H9 (cell line): ENCODE data around the gene GIMAP1. TPM values are rescaled to one million over a fixed set of nuclear protein-coding genes. Genes with fewer than 3 reads are reported as not detected.

Experiments used
- DNase-seq: peaks from one replicate; pipeline ENCODE4 v3.0.0-alpha.2; 2017
- H2AFZ ChIP-seq: one replicate; pipeline ENCODE4 v1.6.1; 2013; ENCODE audit warnings: mild to moderate bottlenecking, low read length, control low read depth, moderate library complexity
- H2AK5ac ChIP-seq: 2 replicates; pipeline ENCODE4 v1.6.1; 2013; ENCODE audit warnings: low read length, control low read depth, mixed read lengths; ENCODE audit not compliant: insufficient read length
- H2BK120ac ChIP-seq: one replicate; pipeline ENCODE4 v1.6.1; 2013; ENCODE audit warnings: low read depth, mild to moderate bottlenecking, low read length, control low read depth, inconsistent platforms; ENCODE audit not compliant: poor library complexity, severe bottlenecking
- H2BK12ac ChIP-seq: 2 replicates; pipeline ENCODE4 v1.6.1; 2013; ENCODE audit warnings: low read length, control low read depth, mixed read lengths, low read depth; ENCODE audit not compliant: insufficient read length
- H2BK15ac ChIP-seq: 2 replicates; pipeline ENCODE4 v1.6.1; 2013; ENCODE audit warnings: low read depth, low read length, control low read depth
- H2BK20ac ChIP-seq: one replicate; pipeline ENCODE4 v1.6.1; 2013; ENCODE audit warnings: low read depth, mild to moderate bottlenecking, low read length, control low read depth, inconsistent platforms; ENCODE audit not compliant: poor library complexity, severe bottlenecking
- H2BK5ac ChIP-seq: 2 replicates; pipeline ENCODE4 v1.6.1; 2013; ENCODE audit warnings: low read length, control low read depth, mixed read lengths; ENCODE audit not compliant: insufficient read length
- H3K14ac ChIP-seq: 2 replicates; pipeline ENCODE4 v1.6.1; 2013; ENCODE audit warnings: low read length, control low read depth; ENCODE audit not compliant: insufficient read depth
- H3K18ac ChIP-seq: 2 replicates; pipeline ENCODE4 v1.6.1; 2013; ENCODE audit warnings: low read depth, mild to moderate bottlenecking, mixed read lengths, low read length, control low read depth; ENCODE audit not compliant: insufficient read length
- H3K23ac ChIP-seq: 2 replicates; pipeline ENCODE4 v1.6.1; 2013; ENCODE audit warnings: low read length, control low read depth, mixed read lengths, low read depth; ENCODE audit not compliant: insufficient read length
- H3K23me2 ChIP-seq: 2 replicates; pipeline ENCODE4 v1.6.1; 2013; ENCODE audit warnings: low read depth, mild to moderate bottlenecking, mixed read lengths, low read length, control low read depth; ENCODE audit not compliant: insufficient read length, poor library complexity, severe bottlenecking
- H3K27ac ChIP-seq: 2 replicates; pipeline ENCODE4 v1.5.1; 2013; ENCODE audit warnings: low read length, control low read depth, mixed read lengths, low read depth; ENCODE audit not compliant: insufficient read length
- H3K27me3 ChIP-seq: 2 replicates; pipeline ENCODE4 v1.6.1; 2013; ENCODE audit warnings: low read length, control low read depth, inconsistent platforms; ENCODE audit not compliant: insufficient read depth
- H3K4ac ChIP-seq: 2 replicates; pipeline ENCODE4 v1.6.1; 2013; ENCODE audit warnings: low read depth, mild to moderate bottlenecking, control low read depth, inconsistent platforms, low read length, moderate library complexity
- H3K4me1 ChIP-seq: 2 replicates; pipeline ENCODE4 v1.6.1; 2013; ENCODE audit warnings: low read length, control low read depth, inconsistent platforms; ENCODE audit not compliant: insufficient read depth
- H3K4me2 ChIP-seq: 2 replicates; pipeline ENCODE4 v1.6.1; 2013; ENCODE audit warnings: low read length, control low read depth, mixed read lengths; ENCODE audit not compliant: insufficient read length, insufficient read depth
- H3K56ac ChIP-seq: 2 replicates; pipeline ENCODE4 v1.6.1; 2013; ENCODE audit warnings: low read depth, mild to moderate bottlenecking, mixed read lengths, low read length, control low read depth; ENCODE audit not compliant: insufficient read length
- H3K79me1 ChIP-seq: 2 replicates; pipeline ENCODE4 v1.6.1; 2013; ENCODE audit warnings: low read depth, mild to moderate bottlenecking, moderate library complexity, low read length, control low read depth, inconsistent platforms; ENCODE audit not compliant: insufficient read depth, poor library complexity, severe bottlenecking
- H3K79me2 ChIP-seq: 2 replicates; pipeline ENCODE4 v1.6.1; 2013; ENCODE audit warnings: low read length, control low read depth, inconsistent platforms; ENCODE audit not compliant: insufficient read depth
- H3K9ac ChIP-seq: 2 replicates; pipeline ENCODE4 v1.6.1; 2013; ENCODE audit warnings: low read length, control low read depth, mixed read lengths; ENCODE audit not compliant: insufficient read length; ENCODE audit errors: extremely low read depth
- H3K9me3 ChIP-seq: one replicate; pipeline ENCODE4 v1.6.1; 2013; ENCODE audit warnings: low read depth, low read length, inconsistent platforms; ENCODE audit not compliant: control insufficient read depth
- H3T11ph ChIP-seq: one replicate; pipeline ENCODE4 v1.6.1; 2013; ENCODE audit warnings: mild to moderate bottlenecking, low read length, control low read depth, inconsistent platforms
- H4K20me1 ChIP-seq: one replicate; pipeline ENCODE4 v1.6.1; 2013; ENCODE audit not compliant: control insufficient read depth, insufficient read length, insufficient read depth
- H4K5ac ChIP-seq: 2 replicates; pipeline ENCODE4 v1.6.1; 2013; ENCODE audit warnings: low read depth, mild to moderate bottlenecking, mixed read lengths, low read length, control low read depth; ENCODE audit not compliant: insufficient read length
- H4K8ac ChIP-seq: replicated peaks from 2 replicates; pipeline ENCODE4 v1.6.1; 2013; ENCODE audit warnings: low read length, control low read depth, mixed read lengths, low read depth; ENCODE audit not compliant: insufficient read length
- H4K91ac ChIP-seq: 2 replicates; pipeline ENCODE4 v1.6.1; 2013; ENCODE audit warnings: low read depth, mild to moderate bottlenecking, moderate library complexity, mixed read lengths, low read length, control low read depth; ENCODE audit not compliant: insufficient read length
- H3K27ac Mint-ChIP-seq, 3 experiments: 2 replicates in 2 of 3; 3 replicates in 1 of 3; pipeline ENCODE4 v1.8.0; 2020 to 2021; ENCODE audit warnings: mixed read lengths in 3 of 3, mild to moderate bottlenecking in 1 of 3, moderate library complexity in 1 of 3
- H3K27me3 Mint-ChIP-seq: 2 replicates; pipeline ENCODE4 v1.8.0; 2021; ENCODE audit warnings: low read depth, mild to moderate bottlenecking, moderate library complexity, mixed read lengths
- H3K36me3 Mint-ChIP-seq, 3 experiments: 2 replicates in 2 of 3; 3 replicates in 1 of 3; pipeline ENCODE4 v1.8.0; 2020 to 2021; ENCODE audit warnings: low read depth in 3 of 3, mixed read lengths in 3 of 3; ENCODE audit not compliant: insufficient read depth in 1 of 3
- H3K4me1 Mint-ChIP-seq, 2 experiments: 2 replicates each; pipeline ENCODE4 v1.8.0; 2020; ENCODE audit warnings: mixed read lengths in 2 of 2
- H3K4me3 Mint-ChIP-seq, 2 experiments: 2 replicates in 1 of 2; 3 replicates in 1 of 2; pipeline ENCODE4 v1.8.0; 2020 to 2021; ENCODE audit warnings: mild to moderate bottlenecking in 2 of 2, mixed read lengths in 2 of 2, moderate library complexity in 1 of 2
- H3K9me3 Mint-ChIP-seq, 2 experiments: 2 replicates in 1 of 2; 3 replicates in 1 of 2; pipeline ENCODE4 v1.8.0; 2020; ENCODE audit warnings: mild to moderate bottlenecking in 2 of 2, mixed read lengths in 2 of 2, moderate library complexity in 1 of 2
- WGBS: extraction: QIAGEN DNeasy Blood & Tissue Kit; methylation state at CpG from one replicate; pipeline ENCODE4 v1.1.7; 2013; ENCODE audit warnings: missing lambda C conversion rate, low lambda C conversion rate, mixed read lengths; ENCODE audit not compliant: insufficient read length; ENCODE audit errors: extremely low coverage; 5-methylcytosine and 5-hydroxymethylcytosine counted together
- total RNA-seq: library from RNA; stranded (reverse); gene quantifications from 2 replicates; pipeline ENCODE4 v1.2.1, GENCODE V29; 2021
- TF ChIP-seq, protein P1 (sequence below): fragments of 200-600 bp; sonication (generic); conservative IDR thresholded peaks from 3 replicates; pipeline ENCODE4 v1.8.0; 2021; ENCODE audit warnings: antibody characterized with exemption, mild to moderate bottlenecking

Gene GIMAP1
- total RNA-seq, 1 experiment from 2014 or later, result not detected

DNA sequence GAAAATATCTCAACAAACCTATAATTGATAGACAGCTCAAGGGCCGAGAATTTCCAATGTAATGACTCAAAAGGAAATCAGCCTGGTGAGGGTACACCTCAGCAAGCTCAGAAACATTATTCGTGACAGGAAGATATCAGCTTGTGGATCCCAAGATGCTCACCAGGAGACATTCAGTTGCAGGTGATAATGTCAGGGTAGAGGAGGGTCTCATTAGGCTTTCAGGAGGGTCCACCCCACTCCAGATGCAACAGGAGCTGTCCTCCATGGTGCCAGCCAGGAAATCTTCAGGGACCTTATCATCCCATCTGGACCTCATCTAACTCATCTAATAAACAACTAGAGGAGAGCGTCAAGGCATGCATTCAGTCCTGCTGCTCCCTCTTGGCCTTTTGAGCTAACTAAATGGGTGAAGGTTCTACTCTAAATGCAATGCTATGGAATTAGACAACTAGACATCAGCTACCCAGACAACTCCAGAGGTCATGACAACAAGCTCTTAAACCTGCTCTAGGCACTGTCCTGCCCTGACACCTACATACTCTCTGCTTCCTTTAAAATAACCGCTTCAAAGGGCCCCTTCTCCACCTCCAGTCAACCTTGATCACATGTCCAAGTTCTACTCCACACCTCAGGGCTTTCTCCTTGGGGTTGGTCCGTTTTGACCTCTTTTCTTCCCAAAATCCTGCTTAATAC, 16.5 kb downstream of the GIMAP1 start:
- TF ChIP-seq, protein P1, sequence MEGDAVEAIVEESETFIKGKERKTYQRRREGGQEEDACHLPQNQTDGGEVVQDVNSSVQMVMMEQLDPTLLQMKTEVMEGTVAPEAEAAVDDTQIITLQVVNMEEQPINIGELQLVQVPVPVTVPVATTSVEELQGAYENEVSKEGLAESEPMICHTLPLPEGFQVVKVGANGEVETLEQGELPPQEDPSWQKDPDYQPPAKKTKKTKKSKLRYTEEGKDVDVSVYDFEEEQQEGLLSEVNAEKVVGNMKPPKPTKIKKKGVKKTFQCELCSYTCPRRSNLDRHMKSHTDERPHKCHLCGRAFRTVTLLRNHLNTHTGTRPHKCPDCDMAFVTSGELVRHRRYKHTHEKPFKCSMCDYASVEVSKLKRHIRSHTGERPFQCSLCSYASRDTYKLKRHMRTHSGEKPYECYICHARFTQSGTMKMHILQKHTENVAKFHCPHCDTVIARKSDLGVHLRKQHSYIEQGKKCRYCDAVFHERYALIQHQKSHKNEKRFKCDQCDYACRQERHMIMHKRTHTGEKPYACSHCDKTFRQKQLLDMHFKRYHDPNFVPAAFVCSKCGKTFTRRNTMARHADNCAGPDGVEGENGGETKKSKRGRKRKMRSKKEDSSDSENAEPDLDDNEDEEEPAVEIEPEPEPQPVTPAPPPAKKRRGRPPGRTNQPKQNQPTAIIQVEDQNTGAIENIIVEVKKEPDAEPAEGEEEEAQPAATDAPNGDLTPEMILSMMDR, result no peak
- Mint-ChIP-seq H3K27ac (no peak overlapping the region), H3K27me3 (peaks cover 100% of the 10 kb centered on the region), H3K4me1 (peaks cover 5 to 7% of the 10 kb centered on the region in 2 experiments; a peak in 3 of 4 replicates), H3K9me3 (peaks cover 21 to 43% of the 10 kb centered on the region in 2 experiments), H3K4me3 (no peak overlapping the region), H3K36me3 (no peaks in the 10 kb centered on the region)
- Histone ChIP-seq H3K27ac (no peak overlapping the region), H4K5ac (no peak overlapping the region), H4K91ac (no peak overlapping the region), H3K23ac (no peak overlapping the region), H3K14ac (no peak overlapping the region), H3K79me1 (no peaks in the 10 kb centered on the region), H2BK5ac (no peak overlapping the region), H3K27me3 (peaks cover 66% of the 10 kb centered on the region), H2BK12ac (no peak overlapping the region), H2BK20ac (no peak overlapping the region), H2BK120ac (no peak overlapping the region), H3T11ph (no peak overlapping the region), H3K4me1 (no peaks in the 10 kb centered on the region), H3K18ac (no peak overlapping the region), H2BK15ac (no peak overlapping the region), H3K4me2 (no peak overlapping the region), H2AK5ac (no peak overlapping the region), H3K79me2 (no peaks in the 10 kb centered on the region), H3K9me3 (peaks cover 7% of the 10 kb centered on the region), H4K20me1 (no peaks in the 10 kb centered on the region), H3K23me2 (no peaks in the 10 kb centered on the region), H3K4ac (no peak overlapping the region), H2AFZ (no peak overlapping the region), H3K56ac (no peak overlapping the region), H3K9ac (no peak overlapping the region), H4K8ac (no peak overlapping the region)
- no peak for DNase-seq
- no CpG with 5 or more reads among the region's 5 CpGs for WGBS
